ENCODE data around the gene CYP4A11.
"Not testable (repeated sequence)": the region's sequence is repeated elsewhere in the genome, so short reads cannot be mapped to it uniquely, and the experiment has no call there.

The CYP4A11 gene

GRCh38 chr1:46910790-46911189, 30.5 kb downstream of the CYP4A11 start:
- no peaks in the 10 kb centered on the region for H3K4me1 ChIP-seq (ENCODE audit: control insufficient read depth, insufficient read depth, low read length)

GRCh38 chr1:46903481-46903880, 37.8 kb downstream of the CYP4A11 start:
- Histone ChIP-seq H3K9ac (ENCODE audit: low read length in 2 of 2) (no peak overlapping the region), H3K27ac (ENCODE audit: low read length) (no peak overlapping the region), H3K9me3 (ENCODE audit: control insufficient read depth in 2 of 2, low read length in 2 of 2) (no peaks in the 10 kb centered on the region), H3K4me1 (ENCODE audit: control insufficient read depth, insufficient read depth, low read length) (no peaks in the 10 kb centered on the region), H3K4me3 (ENCODE audit: low read length in 2 of 2) (no peak overlapping the region), H3K27me3 (ENCODE audit: control insufficient read depth in 1 of 2, insufficient read depth in 2 of 2, low read length in 2 of 2) (no peaks in the 10 kb centered on the region), H3K36me3 (ENCODE audit: control insufficient read depth in 2 of 2, insufficient read depth in 2 of 2, low read length in 2 of 2) (no peaks in the 10 kb centered on the region)

More at GRCh38 chr1:46910790-46911189, 30.5 kb downstream of the CYP4A11 start:
- peaks cover 0 to 3% of the 10 kb centered on the region in 2 donors for H3K9me3 ChIP-seq (ENCODE audit: control insufficient read depth in 2 of 2, low read length in 2 of 2)
- H3K9ac ChIP-seq (ENCODE audit: low read length in 2 of 2): no peak overlapping the region
- no peaks in the 10 kb centered on the region for H3K36me3 ChIP-seq (ENCODE audit: control insufficient read depth in 2 of 2, insufficient read depth in 2 of 2, low read length in 2 of 2)
- no peaks in the 10 kb centered on the region for H3K27me3 ChIP-seq (ENCODE audit: control insufficient read depth in 1 of 2, insufficient read depth in 2 of 2, low read length in 2 of 2)
- no peak overlapping the region for H3K4me3 ChIP-seq (ENCODE audit: low read length in 2 of 2)
- H3K27ac ChIP-seq (ENCODE audit: low read length): no peak overlapping the region

- no peak overlapping the region for H3K27ac ChIP-seq (ENCODE audit: low read length)
- no peaks in the 10 kb centered on the region for H3K27me3 ChIP-seq (ENCODE audit: control insufficient read depth in 1 of 2, insufficient read depth in 2 of 2, low read length in 2 of 2)
Observed at GRCh38 chr1:46900401-46900800, 40.9 kb downstream of the CYP4A11 start.

GRCh38 chr1:46881656-46882055, 59.6 kb downstream of the CYP4A11 start:
- not testable (repeated sequence) for H3K27me3 ChIP-seq (ENCODE audit: control insufficient read depth in 1 of 2, insufficient read depth in 2 of 2, low read length in 2 of 2); H3K9ac ChIP-seq (ENCODE audit: low read length in 2 of 2); H3K4me1 ChIP-seq (ENCODE audit: control insufficient read depth, insufficient read depth, low read length); H3K36me3 ChIP-seq (ENCODE audit: control insufficient read depth in 2 of 2, insufficient read depth in 2 of 2, low read length in 2 of 2); H3K4me3 ChIP-seq (ENCODE audit: low read length in 2 of 2); H3K9me3 ChIP-seq (ENCODE audit: control insufficient read depth in 2 of 2, low read length in 2 of 2); H3K27ac ChIP-seq (ENCODE audit: low read length)

More at GRCh38 chr1:46900401-46900800, 40.9 kb downstream of the CYP4A11 start:
- Histone ChIP-seq H3K9me3 (ENCODE audit: control insufficient read depth in 2 of 2, low read length in 2 of 2) (no peaks in the 10 kb centered on the region), H3K9ac (ENCODE audit: low read length in 2 of 2) (no peak overlapping the region), H3K36me3 (ENCODE audit: control insufficient read depth in 2 of 2, insufficient read depth in 2 of 2, low read length in 2 of 2) (no peaks in the 10 kb centered on the region), H3K4me3 (ENCODE audit: low read length in 2 of 2) (no peak overlapping the region), H3K4me1 (ENCODE audit: control insufficient read depth, insufficient read depth, low read length) (no peaks in the 10 kb centered on the region)
